CMK (cell line): Measurements from ENCODE around the gene RARRES1.
A peak's percentile ranks its signal among the peaks of the same experiment; 100 is the strongest.

Source experiments
- DNase-seq: peaks from one replicate; pipeline ENCODE4 v3.0.0-alpha.2; 2010; ENCODE audit warnings: low read depth

The RARRES1 gene

GRCh38 chr3:158735296-158736033, 3.2 kb upstream of the RARRES1 start:
- DNase-seq: no peak

- no peak for DNase-seq
These were observed 1.4 kb upstream of the RARRES1 start for GRCh38 chr3:158733656-158734055.

GRCh38 chr3:158732856-158733200, 571 bp upstream of the RARRES1 start:
- DNase-seq: no peak

- no peak for DNase-seq
These were observed 771 bp downstream of the RARRES1 start for GRCh38 chr3:158731486-158731885.

- no peak for DNase-seq
These were observed 3.4 kb downstream of the RARRES1 start for GRCh38 chr3:158728851-158729250.

- no peak for DNase-seq
These were observed 4.2 kb downstream of the RARRES1 start for GRCh38 chr3:158728061-158728377.

GRCh38 chr3:158727206-158728060, 4.8 kb downstream of the RARRES1 start:
- DNase-seq: no peak

- DNase-seq: no peak
These were observed 6.8 kb downstream of the RARRES1 start for GRCh38 chr3:158725348-158726011.

- no peak for DNase-seq
These were observed 8.3 kb downstream of the RARRES1 start for GRCh38 chr3:158723991-158724390.

- DNase-seq: no peak
These were observed 10.1 kb downstream of the RARRES1 start for GRCh38 chr3:158722108-158722507.

GRCh38 chr3:158718490-158719170, 13.6 kb downstream of the RARRES1 start:
- DNase-seq: no peak

- no peak for DNase-seq
These were observed 14.7 kb downstream of the RARRES1 start for GRCh38 chr3:158717576-158717975.

GRCh38 chr3:158713094-158713499, 19.2 kb downstream of the RARRES1 start:
- peak; percentile 80 for DNase-seq

GRCh38 chr3:158712443-158712842, 19.8 kb downstream of the RARRES1 start:
- no peak for DNase-seq

GRCh38 chr3:158711886-158712285, 20.4 kb downstream of the RARRES1 start:
- no peak for DNase-seq

GRCh38 chr3:158710601-158711000, 21.7 kb downstream of the RARRES1 start:
- DNase-seq: no peak

- no peak for DNase-seq
These were observed 22.6 kb downstream of the RARRES1 start for GRCh38 chr3:158709666-158710083.

GRCh38 chr3:158703566-158703965, 28.7 kb downstream of the RARRES1 start:
- DNase-seq: no peak

- no peak for DNase-seq
These were observed 29.3 kb downstream of the RARRES1 start for GRCh38 chr3:158702815-158703481.

- no peak for DNase-seq
These were observed 30.7 kb downstream of the RARRES1 start for GRCh38 chr3:158701420-158702065.

GRCh38 chr3:158700559-158700958, 31.7 kb downstream of the RARRES1 start:
- no peak for DNase-seq
